Liver (tissue), 9 donors: ENCODE measurements around the gene AHDC1. TPM values are rescaled to one million over a fixed set of nuclear protein-coding genes. Genes with fewer than 3 reads are reported as not detected.
A peak's percentile ranks its signal among the peaks of the same experiment; 100 is the strongest.
"Not testable (repeated sequence)": the region's sequence is repeated elsewhere in the genome, so short reads cannot be mapped to it uniquely, and the experiment has no call there.

Source experiments
- DNase-seq: peaks from one replicate; pipeline ENCODE4 v3.0.0-alpha.2; 2017; ENCODE audit warnings: low spot score
- H3K27ac ChIP-seq, 2 donors: one replicate each; pipeline ENCODE4 v1.7.0; 2013; ENCODE audit warnings: inconsistent platforms in 2 of 2, low read length in 2 of 2, control low read depth in 1 of 2, low read depth in 1 of 2, mild to moderate bottlenecking in 1 of 2
- H3K27me3 ChIP-seq, 4 donors: one replicate each; pipeline versions ENCODE4 v1.6.1 to v1.7.0; 2013; ENCODE audit warnings: low read length in 3 of 4, inconsistent platforms in 1 of 4, mild to moderate bottlenecking in 1 of 4, moderate library complexity in 1 of 4; ENCODE audit not compliant: control insufficient read depth in 4 of 4, insufficient read depth in 4 of 4
- H3K36me3 ChIP-seq, 4 donors: one replicate each; pipeline versions ENCODE4 v1.6.1 to v1.7.0; 2013; ENCODE audit warnings: low read length in 3 of 4, mild to moderate bottlenecking in 3 of 4, low read depth in 1 of 4, moderate library complexity in 1 of 4; ENCODE audit not compliant: control insufficient read depth in 4 of 4, insufficient read depth in 3 of 4
- H3K4me1 ChIP-seq, 4 donors: one replicate each; pipeline versions ENCODE4 v1.6.1 to v1.7.0; 2013; ENCODE audit warnings: low read length in 3 of 4, mild to moderate bottlenecking in 3 of 4, moderate library complexity in 1 of 4; ENCODE audit not compliant: control insufficient read depth in 4 of 4, insufficient read depth in 4 of 4
- H3K4me3 ChIP-seq, 3 donors: one replicate each; pipeline versions ENCODE4 v1.6.1 to v1.7.0; 2013; ENCODE audit warnings: low read length in 3 of 3, control low read depth in 1 of 3, low read depth in 1 of 3, mild to moderate bottlenecking in 1 of 3
- H3K9ac ChIP-seq, 2 donors: one replicate each; pipeline ENCODE4 v1.7.0; 2013; ENCODE audit warnings: low read length in 2 of 2, mild to moderate bottlenecking in 2 of 2, moderate library complexity in 2 of 2, control low read depth in 1 of 2, low read depth in 1 of 2
- H3K9me3 ChIP-seq, 4 donors: one replicate each; pipeline versions ENCODE4 v1.6.1 to v1.7.0; 2013; ENCODE audit warnings: low read length in 3 of 4; ENCODE audit not compliant: control insufficient read depth in 4 of 4
- CTCF ChIP-seq: fragments of 150-350 bp; IDR thresholded peaks from 2 replicates; pipeline ENCODE4 v1.5.1; 2017; ENCODE audit warnings: improper control_type of control experiment, low read depth, low read length; ENCODE audit not compliant: missing input control
- EGR1 ChIP-seq, 2 donors: IDR thresholded peaks; 2 replicates each; pipeline ENCODE4 v1.6.1; 2016 to 2018; ENCODE audit warnings: antibody characterized with exemption in 2 of 2, low read depth in 2 of 2
- FOXA1 ChIP-seq: IDR thresholded peaks from 2 replicates; pipeline ENCODE4 v1.6.1; 2016; ENCODE audit warnings: antibody characterized with exemption
- HNF4A ChIP-seq, 2 donors: conservative IDR thresholded peaks; 2 replicates each; pipeline ENCODE4 v1.6.1; 2016; ENCODE audit warnings: antibody characterized with exemption in 2 of 2, mild to moderate bottlenecking in 2 of 2
- HNF4G ChIP-seq: IDR thresholded peaks from 2 replicates; pipeline ENCODE4 v1.6.1; 2016; ENCODE audit warnings: antibody characterized with exemption
- JUND ChIP-seq, 2 donors: IDR thresholded peaks; 2 replicates each; pipeline ENCODE4 v1.6.1; 2016; ENCODE audit warnings: antibody characterized with exemption in 2 of 2
- MAX ChIP-seq: IDR thresholded peaks from 2 replicates; pipeline ENCODE4 v1.6.1; 2016; ENCODE audit warnings: antibody characterized with exemption
- NR2F2 ChIP-seq: IDR thresholded peaks from 2 replicates; pipeline ENCODE4 v1.6.1; 2016; ENCODE audit warnings: antibody characterized with exemption
- RAD21 ChIP-seq, 2 donors: IDR thresholded peaks; 2 replicates each; pipeline ENCODE4 v1.6.1; 2016; ENCODE audit warnings: antibody characterized with exemption in 2 of 2, mild to moderate bottlenecking in 2 of 2
- REST ChIP-seq: IDR thresholded peaks from 2 replicates; pipeline ENCODE4 v1.6.1; 2016; ENCODE audit warnings: antibody characterized with exemption, mild to moderate bottlenecking
- RXRA ChIP-seq, 2 donors: IDR thresholded peaks; 2 replicates each; pipeline ENCODE4 v1.6.1; 2017 to 2018; ENCODE audit warnings: antibody characterized with exemption in 2 of 2, mild to moderate bottlenecking in 1 of 2
- SP1 ChIP-seq: IDR thresholded peaks from 2 replicates; pipeline ENCODE4 v1.6.1; 2018; ENCODE audit warnings: antibody characterized with exemption, mild to moderate bottlenecking
- TAF1 ChIP-seq: conservative IDR thresholded peaks from 2 replicates; pipeline ENCODE4 v1.6.1; 2016; ENCODE audit warnings: antibody characterized with exemption, mild to moderate bottlenecking
- ZBTB33 ChIP-seq: IDR thresholded peaks from 2 replicates; pipeline ENCODE4 v1.6.1; 2016; ENCODE audit warnings: antibody characterized with exemption
- WGBS: extraction: QIAGEN DNeasy Blood & Tissue Kit; methylation state at CpG from one replicate; pipeline ENCODE4 v1.1.7; 2013; 5-methylcytosine and 5-hydroxymethylcytosine counted together
- polyA plus RNA-seq, 2 donors: library from polyadenylated mRNA; stranded (reverse) in 1 of 2; unstranded in 1 of 2; fragments of 200-250 nt in 1 of 2; fragments of >200 nt in 1 of 2; fragmentation: Nextera tagmentation in 1 of 2; extraction: Ambion mirVana in 1 of 2; gene quantifications; one replicate each; pipeline versions ENCODE4 v1.2.1 to v1.2.3, GENCODE V29; 2013 to 2015
- total RNA-seq, 2 donors: library from RNA; depleted of rRNA; stranded (reverse); fragments of >200 nt; gene quantifications; one replicate each; pipeline ENCODE4 v1.2.3, GENCODE V29; 2014
- donor health status: healthy.
- donor health status: healthy.
- donor health status: healthy.
- donor health status: healthy.
- donor health status: healthy.

AHDC1 gene
- total and polyA plus RNA-seq, 4 donors: 2.4 to 6.5 (median 5.5) TPM

- no peak for DNase-seq
- Histone ChIP-seq H3K4me3 (no peak overlapping the region), H3K9me3 (no peaks in the 10 kb centered on the region), H3K9ac (peak overlapping the region in 1 of 2 donors; percentile 45), H3K27ac (peak overlapping the region; percentile 31 to 46), H3K27me3 (no peaks in the 10 kb centered on the region), H3K4me1 (peaks cover 8 to 44% (median 28%) of the 10 kb centered on the region in 4 donors), H3K36me3 (peaks cover 0 to 7% (median 3%) of the 10 kb centered on the region in 4 donors)
- WGBS: 72% methylated on average over 8 of the region's 8 CpGs
- TF ChIP-seq TAF1 (no peak), RXRA (IDR thresholded peaks at IDR 0.05) (no peak), NR2F2 (no peak)
Observed at GRCh38 chr1:27554759-27555699, 48.9 kb downstream of the AHDC1 start.

GRCh38 chr1:27554293-27554692, 49.7 kb downstream of the AHDC1 start:
- 55% methylated on average over 4 of the region's 4 CpGs for WGBS
- Histone ChIP-seq H3K9ac (peak overlapping the region in 1 of 2 donors; percentile 45), H3K4me1 (peaks cover 13 to 47% (median 29%) of the 10 kb centered on the region in 4 donors), H3K27ac (peak overlapping the region; percentile 4 to 46), H3K36me3 (peaks cover 0 to 7% (median 3%) of the 10 kb centered on the region in 4 donors), H3K27me3 (no peaks in the 10 kb centered on the region), H3K4me3 (no peak overlapping the region), H3K9me3 (no peaks in the 10 kb centered on the region)
- TF ChIP-seq NR2F2: no peak
- DNase-seq: no peak

- H3K4me3 ChIP-seq, H3K36me3 ChIP-seq, H3K27me3 ChIP-seq, H3K9ac ChIP-seq, DNase-seq, H3K9me3 ChIP-seq, H3K27ac ChIP-seq: not testable (repeated sequence)
- H3K4me1 ChIP-seq: peaks cover 13 to 47% (median 29%) of the 10 kb centered on the region in 4 donors
- 97% methylated on average over 7 of the region's 7 CpGs for WGBS
Observed at GRCh38 chr1:27553823-27554222, 50.1 kb downstream of the AHDC1 start.

GRCh38 chr1:27552911-27553420, 51.0 kb downstream of the AHDC1 start:
- Histone ChIP-seq H3K9me3 (no peaks in the 10 kb centered on the region), H3K9ac (no peak overlapping the region), H3K4me3 (no peak overlapping the region), H3K4me1 (peaks cover 13 to 41% (median 25%) of the 10 kb centered on the region in 4 donors), H3K27me3 (no peaks in the 10 kb centered on the region), H3K27ac (no peak overlapping the region), H3K36me3 (peaks cover 0 to 10% (median 7%) of the 10 kb centered on the region in 4 donors)
- WGBS: 93% methylated on average over 16 of the region's 16 CpGs
- DNase-seq: no peak
- TF ChIP-seq ZBTB33: no peak
- no peak for TF ChIP-seq HNF4A (conservative IDR thresholded peaks at IDR 0.05)
- no peak for TF ChIP-seq SP1
- TF ChIP-seq FOXA1: no peak
- no peak for TF ChIP-seq MAX
- TF ChIP-seq HNF4G: no peak
- no peak for TF ChIP-seq CTCF
- TF ChIP-seq TAF1: no peak
- no peak for TF ChIP-seq EGR1 (IDR thresholded peaks at IDR 0.05; ENCODE audit: low read depth in 2 of 2)
- no peak for TF ChIP-seq RAD21 (IDR thresholded peaks at IDR 0.05)
- TF ChIP-seq JUND (IDR thresholded peaks at IDR 0.05): no peak
- TF ChIP-seq REST: no peak
